GM10266 (cell line): ENCODE results near the gene MRGPRX3.
"Not testable (repeated sequence)": the region's sequence is repeated elsewhere in the genome, so short reads cannot be mapped to it uniquely, and the experiment has no call there.

ENCODE experiments used
- DNase-seq: peaks from one replicate; pipeline ENCODE4 v3.0.0; 2012; ENCODE audit errors: extremely low spot score
- CTCF ChIP-seq: IDR thresholded peaks from 2 replicates; pipeline ENCODE4 v1.5.1; 2012; ENCODE audit warnings: mild to moderate bottlenecking, low read depth; ENCODE audit not compliant: control insufficient read depth, insufficient read depth; ENCODE audit errors: missing control alignments

The MRGPRX3 gene

GRCh38 chr11:18105802-18106574 is 26.4 kb upstream of the MRGPRX3 start, which contains the start of gene SAAL1:
Gene SAAL1 (minus strand): TSS chr11:18106082. CDS start chr11:18106041, 41 bp downstream.
- TF ChIP-seq CTCF, result peak; percentile 90
- peak; percentile 88 for DNase-seq

GRCh38 chr11:18106688-18107087 is 25.7 kb upstream of the MRGPRX3 start:
- no peak for TF ChIP-seq CTCF

GRCh38 chr11:18108254-18108653 is 24.1 kb upstream of the MRGPRX3 start:
- no peak for DNase-seq
- no peak for TF ChIP-seq CTCF

More at GRCh38 chr11:18106688-18107087, 25.7 kb upstream of the MRGPRX3 start:
- DNase-seq, result no peak

GRCh38 chr11:18111005-18111404 is 21.4 kb upstream of the MRGPRX3 start:
- no peak for DNase-seq
- TF ChIP-seq CTCF, result no peak

- DNase-seq, result peak; percentile 85
Observed at GRCh38 chr11:18115360-18116127, 16.8 kb upstream of the MRGPRX3 start.

GRCh38 chr11:18121331-18121828 is 11.0 kb upstream of the MRGPRX3 start:
- DNase-seq, result not testable (repeated sequence)

More at GRCh38 chr11:18115360-18116127, 16.8 kb upstream of the MRGPRX3 start:
- TF ChIP-seq CTCF, result peak; percentile 91

- DNase-seq, result not testable (repeated sequence)
Observed at GRCh38 chr11:18131115-18131514, 1.3 kb upstream of the MRGPRX3 start.

GRCh38 chr11:18135308-18135707 is 2.9 kb downstream of the MRGPRX3 start:
- DNase-seq, result no peak
- TF ChIP-seq CTCF, result no peak
